Adrenal gland (tissue), 12 donors: ENCODE results near the gene CHMP4A. TPM values are rescaled to one million over a fixed set of nuclear protein-coding genes. Genes with fewer than 3 reads are reported as not detected.

Experiments
- DNase-seq, 7 donors: peaks; one replicate each; pipeline ENCODE4 v3.0.0-alpha.2; 2019 to 2020
- H3K27ac ChIP-seq, 5 donors: fragments of 200-600 bp; sonication (generic) in 4 of 5; 1 replicate in 3 of 5; 2 replicates in 2 of 5; pipeline versions ENCODE4 v1.5.1 to v1.8.0; 2016 to 2020; ENCODE audit warnings: mild to moderate bottlenecking in 1 of 5
- H3K27me3 ChIP-seq: fragments of 200-600 bp; 2 replicates; pipeline ENCODE4 v1.8.0; 2021
- H3K36me3 ChIP-seq, 2 donors: fragments of 200-600 bp; replicated peaks in 1 of 2; 1 replicate in 1 of 2; 2 replicates in 1 of 2; pipeline versions ENCODE4 v1.5.1 to v1.8.0; 2018 to 2022
- H3K4me1 ChIP-seq, 2 donors: fragments of 200-600 bp; replicated peaks in 1 of 2; 1 replicate in 1 of 2; 2 replicates in 1 of 2; pipeline versions ENCODE4 v1.5.1 to v1.8.0; 2018 to 2021
- H3K4me3 ChIP-seq, 4 donors: fragments of 200-600 bp; sonication (generic) in 3 of 4; one replicate each; pipeline ENCODE4 v1.5.1; 2016 to 2018
- H3K9me3 ChIP-seq, 3 donors: fragments of 200-600 bp; sonication (generic) in 1 of 3; replicated peaks in 1 of 3; 1 replicate in 2 of 3; 2 replicates in 1 of 3; pipeline versions ENCODE4 v1.5.1 to v1.8.0; 2016 to 2021
- POLR2A ChIP-seq, 2 donors: fragments of 450-650 bp; IDR thresholded peaks; one replicate each; pipeline ENCODE4 v1.6.1; 2017; ENCODE audit warnings: antibody characterized with exemption in 2 of 2, mild to moderate bottlenecking in 2 of 2, moderate library complexity in 1 of 2
- WGBS, 4 donors: extraction: QIAGEN DNeasy Blood & Tissue Kit in 2 of 4; methylation state at CpG; one replicate each; pipeline versions ENCODE4 v1.1.5 to v1.1.7; 2013 to 2017; 5-methylcytosine and 5-hydroxymethylcytosine counted together
- intact Hi-C, 2 donors: fragments of 100-400 bp; cut with DNase I; formaldehyde crosslinking; loops; one replicate each; pipeline versions ENCODE4 v1.14.1 to v1.15.0; 2022 to 2023
- polyA plus RNA-seq, 3 donors: library from polyadenylated mRNA; stranded (reverse); fragments of 200-250 nt in 2 of 3; fragments of 350-450 nt in 1 of 3; fragmentation: Illumina TruSeq in 1 of 3; extraction: RNeasy Lipid Tissue Mini Kit (QIAGEN cat#74804) in 1 of 3; gene quantifications; one replicate each; pipeline ENCODE4 v1.2.3, GENCODE V29; 2013 to 2014
- total RNA-seq, 9 donors: library from RNA; depleted of rRNA in 4 of 9; stranded (reverse); fragments of >200 nt in 4 of 9; fragments of 120-200 nt in 1 of 9; fragmentation: NEBNext Ultra II Directional in 1 of 9; extraction: Animal tissue kit (Norgen Biotek cat#: 25700) in 1 of 9; gene quantifications; one replicate each; pipeline versions ENCODE4 v1.1.0 to v1.2.4, GENCODE V29; 2013 to 2023
- TF ChIP-seq, protein P1 (sequence below), 6 experiments: fragments of 450-650 bp in 4 of 6; fragments of 200-600 bp in 2 of 6; sonication (generic) in 1 of 6; IDR thresholded peaks; 1 replicate in 5 of 6; 2 replicates in 1 of 6; pipeline versions ENCODE4 v1.5.1 to v1.8.0; 2016 to 2021; ENCODE audit warnings: antibody characterized with exemption in 6 of 6, mild to moderate bottlenecking in 2 of 6, moderate library complexity in 1 of 6
- donor health status: healthy with polysubstance abuse.
- donor health status: Bipolar disorder and iron deficiency.
- donor health status: DM: yes; HTN: yes; CAD: no.
- donor health status: DM: no; HTN: no; CAD: no.
- donor health status: DM: no; HTN: no; CAD: no.
- donor health status: DM: yes; HTN: yes; CAD: no.

The CHMP4A gene
- total and polyA plus RNA-seq, 12 donors, result 32.9 to 118 (median 59.0) TPM

DNA sequence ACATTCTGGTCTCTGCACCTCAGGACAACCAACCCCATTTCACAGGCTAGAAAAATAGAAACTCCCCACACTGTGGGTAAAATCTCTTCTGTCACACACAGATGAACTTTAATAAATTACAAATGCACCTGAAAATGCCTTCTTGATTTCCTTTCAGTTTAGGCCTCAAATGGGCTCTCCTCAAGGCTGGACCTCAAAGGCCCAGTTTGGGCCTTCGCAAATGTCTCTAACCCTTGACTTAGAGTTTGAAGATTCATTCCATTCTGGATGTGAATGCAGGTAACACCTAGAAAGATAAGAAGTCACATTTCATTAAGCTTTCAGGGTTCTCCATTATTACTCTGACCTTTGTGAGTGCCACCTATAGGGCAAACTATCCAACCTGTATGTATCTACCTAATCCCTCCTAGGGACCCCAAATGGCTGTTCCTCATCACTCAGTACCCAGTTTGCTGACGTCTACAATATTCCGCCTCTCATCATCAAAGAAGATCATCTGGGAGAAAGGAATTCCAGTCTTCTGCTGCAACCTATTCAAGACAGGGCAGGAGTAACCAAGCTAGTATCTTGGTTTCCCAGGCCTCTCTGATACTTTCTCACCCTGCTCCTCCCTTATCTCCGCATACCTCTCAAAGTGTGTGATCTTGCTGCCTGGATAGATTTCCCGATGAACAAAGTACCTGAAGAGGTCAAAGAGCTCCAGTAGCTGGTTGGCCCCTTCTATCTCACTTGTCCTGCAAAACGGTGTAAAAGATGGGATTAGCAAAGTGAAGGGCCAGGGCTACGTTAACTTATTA is 776 bp upstream of the CHMP4A start:
- TF ChIP-seq, protein P1, sequence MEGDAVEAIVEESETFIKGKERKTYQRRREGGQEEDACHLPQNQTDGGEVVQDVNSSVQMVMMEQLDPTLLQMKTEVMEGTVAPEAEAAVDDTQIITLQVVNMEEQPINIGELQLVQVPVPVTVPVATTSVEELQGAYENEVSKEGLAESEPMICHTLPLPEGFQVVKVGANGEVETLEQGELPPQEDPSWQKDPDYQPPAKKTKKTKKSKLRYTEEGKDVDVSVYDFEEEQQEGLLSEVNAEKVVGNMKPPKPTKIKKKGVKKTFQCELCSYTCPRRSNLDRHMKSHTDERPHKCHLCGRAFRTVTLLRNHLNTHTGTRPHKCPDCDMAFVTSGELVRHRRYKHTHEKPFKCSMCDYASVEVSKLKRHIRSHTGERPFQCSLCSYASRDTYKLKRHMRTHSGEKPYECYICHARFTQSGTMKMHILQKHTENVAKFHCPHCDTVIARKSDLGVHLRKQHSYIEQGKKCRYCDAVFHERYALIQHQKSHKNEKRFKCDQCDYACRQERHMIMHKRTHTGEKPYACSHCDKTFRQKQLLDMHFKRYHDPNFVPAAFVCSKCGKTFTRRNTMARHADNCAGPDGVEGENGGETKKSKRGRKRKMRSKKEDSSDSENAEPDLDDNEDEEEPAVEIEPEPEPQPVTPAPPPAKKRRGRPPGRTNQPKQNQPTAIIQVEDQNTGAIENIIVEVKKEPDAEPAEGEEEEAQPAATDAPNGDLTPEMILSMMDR (IDR thresholded peaks at IDR 0.05), result no peak
- TF ChIP-seq POLR2A (IDR thresholded peaks at IDR 0.05), result no peak
- DNase-seq, result peak in 1 of 7 donors; percentile 9
- peak overlapping the region; percentile 90 to 99 (median 97) for H3K27ac ChIP-seq
- peaks cover 0 to 33% of the 10 kb centered on the region in 2 donors for H3K36me3 ChIP-seq
- peak overlapping the region in 2 of 4 donors; percentile 35 to 67 for H3K4me3 ChIP-seq
- H3K9me3 ChIP-seq, result no peaks in the 10 kb centered on the region
- peaks cover 17 to 25% of the 10 kb centered on the region in 2 donors for H3K4me1 ChIP-seq
- WGBS, 4 donors, result 92 to 95% (median 94%) methylated on average over 7 of the region's 7 CpGs
- no peaks in the 10 kb centered on the region for H3K27me3 ChIP-seq
- intact Hi-C loops, result no loop called here

DNA sequence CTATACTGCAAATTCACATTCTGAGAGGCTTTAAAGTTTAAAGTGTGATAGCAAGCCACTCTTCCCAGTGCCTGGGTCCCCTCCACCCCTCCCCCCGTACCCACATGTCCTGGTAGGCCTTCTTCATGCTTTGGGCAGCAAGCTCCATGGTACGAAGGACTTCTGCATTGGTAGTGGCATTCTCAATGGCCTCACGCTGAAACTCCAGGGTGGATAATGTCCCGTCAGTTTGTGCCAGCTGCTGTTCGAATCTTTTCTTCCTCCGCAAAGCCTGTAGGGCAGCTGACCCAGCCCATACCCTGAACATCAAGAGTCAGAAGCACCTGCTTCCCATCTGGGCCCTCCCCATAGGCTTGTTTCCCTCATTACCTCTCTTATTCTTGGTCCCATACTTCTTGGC is 2.0 kb downstream of the CHMP4A start:
- Histone ChIP-seq H3K36me3 (peaks cover 0 to 49% of the 10 kb centered on the region in 2 donors), H3K9me3 (no peaks in the 10 kb centered on the region), H3K4me1 (peaks cover 17 to 25% of the 10 kb centered on the region in 2 donors), H3K4me3 (no peak overlapping the region), H3K27ac (no peak overlapping the region), H3K27me3 (no peaks in the 10 kb centered on the region)
- 93 to 97% (median 96%) methylated on average over 6 of the region's 6 CpGs for WGBS, 4 donors
- TF ChIP-seq, protein P1 (IDR thresholded peaks at IDR 0.05), result no peak
- TF ChIP-seq POLR2A (IDR thresholded peaks at IDR 0.05), result no peak
- intact Hi-C loops, result no loop called here
- peak in 2 of 7 donors; percentile 9 to 22 for DNase-seq

DNA sequence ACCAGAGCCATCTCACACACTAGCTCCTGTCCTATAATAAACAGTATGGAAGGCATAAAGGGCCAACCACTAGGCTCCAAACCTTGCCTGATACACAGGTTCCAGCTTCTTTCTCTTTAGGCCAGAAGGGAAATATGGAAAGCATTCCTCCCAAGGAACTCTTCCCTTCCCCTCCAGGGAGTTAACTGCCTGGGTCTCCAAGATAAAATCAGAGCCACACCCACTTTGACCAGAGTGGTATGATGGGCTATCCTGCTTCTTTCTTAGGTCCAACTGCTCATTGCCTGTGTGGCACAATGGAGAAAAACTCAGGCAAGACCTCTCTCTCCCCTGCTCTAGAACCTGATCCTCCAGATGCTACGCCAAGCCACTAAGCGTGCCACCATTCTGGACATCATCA is 5.7 kb downstream of the CHMP4A start:
- Histone ChIP-seq H3K27ac (no peak overlapping the region), H3K36me3 (peaks cover 0 to 57% of the 10 kb centered on the region in 2 donors), H3K9me3 (no peaks in the 10 kb centered on the region), H3K27me3 (no peaks in the 10 kb centered on the region), H3K4me1 (peaks cover 7 to 12% of the 10 kb centered on the region in 2 donors), H3K4me3 (no peak overlapping the region)
- 94 to 100% (median 99%) methylated on average over 2 of the region's 2 CpGs for WGBS, 4 donors
- DNase-seq, result peak in 1 of 7 donors; percentile 4
- TF ChIP-seq POLR2A (IDR thresholded peaks at IDR 0.05), result no peak
- TF ChIP-seq, protein P1 (IDR thresholded peaks at IDR 0.05), result no peak
- intact Hi-C loops, result no loop called here

DNA sequence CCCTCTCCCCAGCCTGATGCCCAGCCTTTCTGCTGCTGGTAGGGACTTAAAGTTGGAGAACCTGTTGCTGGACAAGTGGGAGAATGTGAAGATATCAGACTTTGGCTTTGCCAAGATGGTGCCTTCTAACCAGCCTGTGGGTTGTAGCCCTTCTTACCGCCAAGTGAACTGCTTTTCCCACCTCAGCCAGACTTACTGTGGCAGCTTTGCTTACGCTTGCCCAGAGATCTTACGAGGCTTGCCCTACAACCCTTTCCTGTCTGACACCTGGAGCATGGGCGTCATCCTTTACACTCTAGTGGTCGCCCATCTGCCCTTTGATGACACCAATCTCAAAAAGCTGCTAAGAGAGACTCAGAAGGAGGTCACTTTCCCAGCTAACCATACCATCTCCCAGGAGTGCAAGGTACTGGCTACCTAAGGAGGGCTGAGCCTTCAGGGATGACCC is 6.2 kb downstream of the CHMP4A start:
- no peaks in the 10 kb centered on the region for H3K9me3 ChIP-seq
- peak in 3 of 7 donors; percentile 11 to 14 (median 14) for DNase-seq
- intact Hi-C loops, result no loop called here
- H3K4me3 ChIP-seq, result no peak overlapping the region
- TF ChIP-seq, protein P1 (IDR thresholded peaks at IDR 0.05), result no peak
- TF ChIP-seq POLR2A (IDR thresholded peaks at IDR 0.05), result no peak
- 86 to 95% (median 95%) methylated on average over 5 of the region's 5 CpGs for WGBS, 4 donors
- peaks cover 0 to 57% of the 10 kb centered on the region in 2 donors for H3K36me3 ChIP-seq
- H3K27me3 ChIP-seq, result no peaks in the 10 kb centered on the region
- H3K27ac ChIP-seq, result no peak overlapping the region
- peaks cover 4 to 7% of the 10 kb centered on the region in 2 donors for H3K4me1 ChIP-seq
